GM19351 (cell line): ENCODE data around the gene FGF23.

Source experiments
- ATAC-seq: cut with Tn5 transposase; IDR thresholded peaks from one replicate; pipeline ENCODE4 v1.9.1; 2021; ENCODE audit warnings: mild to moderate bottlenecking, moderate library complexity; ENCODE audit not compliant: unreplicated experiment

Gene FGF23

GRCh38 chr12:4386801-4387200 is 7.3 kb upstream of the FGF23 start:
- ATAC-seq: no peak

DNA sequence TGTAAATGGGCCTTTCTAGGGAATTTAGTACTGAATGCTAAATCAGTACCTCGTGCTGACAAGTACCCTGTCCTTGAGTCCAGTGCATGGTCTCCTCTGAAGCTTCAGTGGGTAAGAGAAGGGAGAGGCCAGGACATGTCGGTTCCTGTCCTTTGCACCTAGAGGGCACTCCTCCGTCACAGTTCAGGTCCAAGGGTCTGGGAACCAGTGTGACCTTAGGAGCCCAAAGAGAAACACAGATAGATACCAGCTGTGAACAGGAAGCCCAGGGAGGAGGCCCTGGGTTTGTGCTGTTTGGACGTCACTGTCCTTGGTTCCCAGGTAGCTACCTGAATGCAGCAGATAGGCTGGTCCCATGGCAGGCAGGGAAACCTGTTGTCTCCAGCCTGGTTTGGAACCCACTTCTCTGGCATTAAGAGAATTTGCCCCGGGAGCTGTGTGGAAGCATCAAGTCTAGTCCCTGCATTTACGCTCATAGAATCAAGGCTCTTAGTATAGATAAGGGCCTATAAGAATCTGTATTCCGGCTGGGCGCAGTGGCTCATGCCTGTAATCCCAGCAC is 3.9 kb upstream of the FGF23 start:
- no peak for ATAC-seq

DNA sequence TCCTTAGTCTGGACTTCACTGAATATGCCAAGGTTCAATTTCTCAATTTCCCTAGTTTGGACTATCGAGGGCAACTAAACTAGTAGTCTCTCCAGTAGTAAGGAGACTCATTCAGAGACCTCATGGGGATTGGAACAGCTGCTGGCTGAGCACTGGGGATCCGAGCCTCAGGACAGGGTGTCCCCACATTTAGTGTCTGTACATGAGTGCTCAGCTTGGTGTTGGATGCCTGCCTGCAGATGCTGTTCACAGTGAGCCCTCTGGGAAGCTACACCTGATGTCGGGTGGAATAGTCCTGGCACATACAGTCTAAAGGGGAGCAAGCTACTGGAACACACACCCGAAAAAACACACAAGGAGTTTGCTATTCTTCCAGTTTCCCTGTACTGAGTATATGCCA is 820 bp upstream of the FGF23 start:
- ATAC-seq: no peak

- no peak for ATAC-seq
These were observed 740 bp downstream of the FGF23 start for GRCh38 chr12:4378772-4379171.

- ATAC-seq: no peak
These were observed 4.1 kb downstream of the FGF23 start for GRCh38 chr12:4375449-4375848.

- no peak for ATAC-seq
These were observed 6.9 kb downstream of the FGF23 start for GRCh38 chr12:4372653-4373052.

GRCh38 chr12:4370265-4370664 is 9.2 kb downstream of the FGF23 start:
- no peak for ATAC-seq

DNA sequence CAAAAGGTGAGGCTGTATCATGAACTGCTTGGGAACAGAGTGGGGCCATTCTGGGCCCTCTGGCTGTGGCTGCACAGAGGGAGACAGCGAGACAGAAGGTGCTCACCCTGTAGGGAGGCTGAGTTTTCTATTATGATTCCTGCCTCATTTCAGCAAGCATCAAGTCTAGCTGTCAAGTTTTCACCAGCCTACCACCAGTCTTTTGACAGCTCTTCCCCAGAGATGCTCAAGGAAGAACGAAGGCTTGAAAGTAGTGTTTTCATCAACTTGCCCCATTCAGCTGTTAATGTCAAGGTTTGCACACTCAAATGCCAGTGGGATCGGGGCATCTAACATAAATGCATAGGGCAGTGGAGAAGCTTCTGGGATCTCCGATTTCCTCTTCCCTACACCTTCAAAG is 10.0 kb downstream of the FGF23 start:
- ATAC-seq: no peak

DNA sequence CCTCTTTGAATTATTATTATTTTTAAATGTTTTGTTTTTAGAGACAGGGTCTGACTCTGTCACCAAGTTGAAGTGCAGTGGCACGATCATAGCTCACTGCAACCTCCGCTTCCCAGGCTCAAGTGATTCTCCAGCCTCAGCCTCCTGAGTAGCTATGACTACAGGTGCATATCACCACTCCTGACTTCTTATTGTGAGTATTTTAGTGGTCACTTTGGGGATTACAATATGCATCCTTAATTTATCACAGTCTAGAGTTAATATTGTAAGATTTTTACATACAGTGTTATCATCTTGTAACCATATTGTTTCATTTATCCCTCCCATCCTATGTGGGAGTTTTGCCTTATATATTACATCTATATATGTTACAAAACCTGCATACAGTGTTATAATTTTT is 13.4 kb downstream of the FGF23 start:
- ATAC-seq: no peak

- ATAC-seq: no peak
These were observed 23.5 kb downstream of the FGF23 start for GRCh38 chr12:4356041-4356327.

DNA sequence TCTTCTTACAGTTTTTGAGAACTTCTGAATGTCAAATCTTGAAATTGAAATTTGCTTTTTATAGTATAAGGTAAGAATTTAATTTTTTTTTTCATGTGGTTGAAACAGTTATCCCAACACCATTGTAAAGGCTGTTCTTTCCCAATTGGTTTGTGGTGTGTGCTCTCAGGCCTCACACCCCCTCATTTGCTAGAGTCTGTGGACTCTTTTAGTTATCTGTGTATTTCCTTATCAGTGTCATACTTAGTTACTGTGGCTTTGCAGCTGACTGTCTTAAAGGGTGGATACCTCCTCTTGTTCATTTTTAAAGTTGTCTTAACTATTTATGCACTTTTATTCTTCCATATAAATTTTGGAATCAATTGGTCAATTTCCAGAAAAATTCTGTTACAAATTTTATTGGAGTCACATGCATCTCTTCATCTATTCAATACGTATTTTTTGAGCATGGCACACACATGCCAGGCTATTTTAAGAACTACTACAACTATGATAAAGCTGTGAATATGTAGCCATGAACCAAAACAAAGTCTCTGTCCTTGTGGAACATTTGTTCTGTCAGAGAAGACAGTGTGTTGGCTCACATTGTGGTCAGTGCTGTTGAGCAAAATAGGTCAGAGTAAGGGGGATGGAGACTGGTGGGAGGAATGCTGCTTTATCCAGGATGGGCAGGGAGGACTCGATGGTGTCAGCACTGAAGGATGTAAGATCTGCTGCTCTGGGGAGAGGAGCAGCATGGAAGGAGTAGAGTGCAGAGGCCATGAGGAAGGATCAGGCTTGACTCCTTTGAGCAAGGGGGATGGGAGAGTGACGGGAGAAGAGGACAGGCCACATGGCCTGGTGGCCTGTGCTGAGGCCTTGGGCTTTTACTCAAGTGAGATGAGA is 24.1 kb downstream of the FGF23 start:
- no peak for ATAC-seq

DNA sequence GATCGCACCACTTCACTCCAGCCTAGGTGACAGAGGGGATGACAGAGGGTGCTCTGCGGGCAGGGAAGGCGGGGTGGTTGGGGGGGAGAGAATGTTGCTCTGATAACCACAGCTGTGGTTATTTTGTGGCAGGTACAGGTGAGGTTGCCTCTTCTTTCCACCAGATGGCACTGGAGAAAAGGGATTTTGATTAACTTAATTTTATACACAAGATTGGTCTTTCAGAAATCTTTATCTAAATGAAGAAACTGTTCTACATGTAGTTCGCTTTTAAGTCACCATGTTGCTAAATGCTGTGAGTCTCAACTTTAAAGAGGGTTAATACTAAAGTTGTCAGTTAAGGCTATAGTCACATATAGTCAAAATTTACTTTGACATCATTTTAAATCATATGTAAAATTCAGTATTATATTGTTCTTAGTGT is 25.7 kb downstream of the FGF23 start:
- no peak for ATAC-seq

- no peak for ATAC-seq
These were observed 32.6 kb downstream of the FGF23 start for GRCh38 chr12:4346931-4347330.

DNA sequence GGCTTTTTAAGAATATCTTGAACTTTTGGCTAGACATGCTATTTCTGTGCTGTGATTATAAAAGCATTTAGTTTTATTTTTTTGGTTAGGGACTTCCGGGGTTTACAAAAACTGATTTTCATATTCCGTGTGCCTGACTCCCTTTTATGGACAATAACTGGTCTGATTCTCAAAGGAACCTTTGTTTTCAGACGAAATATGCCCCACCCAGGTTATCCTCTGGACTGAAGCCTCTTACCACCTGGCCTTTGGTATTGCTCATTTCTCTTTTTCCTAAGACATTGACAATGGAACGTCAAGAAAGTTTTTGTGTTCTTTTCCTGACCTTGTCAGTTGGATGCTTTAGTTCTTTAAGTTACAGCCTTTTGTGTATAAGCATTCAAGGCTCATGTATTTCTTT is 47.7 kb downstream of the FGF23 start:
- no peak for ATAC-seq

DNA sequence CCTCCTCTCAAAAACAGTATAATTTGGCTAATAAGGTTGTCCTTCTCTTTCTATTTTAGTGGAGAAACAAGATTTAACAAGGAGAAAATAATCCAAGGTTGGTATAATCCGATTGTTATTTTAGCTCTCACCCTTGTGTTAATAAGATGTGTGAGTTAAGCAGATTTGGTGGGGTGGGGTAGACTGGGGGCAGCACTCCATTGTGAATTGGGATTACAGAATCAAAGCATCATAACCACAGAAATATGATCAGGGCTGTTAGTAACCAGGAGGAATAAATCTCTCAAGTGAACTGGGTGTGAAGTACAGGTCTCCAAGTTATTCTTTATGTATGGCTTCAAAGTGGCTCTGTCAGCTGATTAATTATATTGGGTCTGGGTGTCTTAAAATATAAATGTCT is 48.3 kb downstream of the FGF23 start:
- no peak for ATAC-seq

DNA sequence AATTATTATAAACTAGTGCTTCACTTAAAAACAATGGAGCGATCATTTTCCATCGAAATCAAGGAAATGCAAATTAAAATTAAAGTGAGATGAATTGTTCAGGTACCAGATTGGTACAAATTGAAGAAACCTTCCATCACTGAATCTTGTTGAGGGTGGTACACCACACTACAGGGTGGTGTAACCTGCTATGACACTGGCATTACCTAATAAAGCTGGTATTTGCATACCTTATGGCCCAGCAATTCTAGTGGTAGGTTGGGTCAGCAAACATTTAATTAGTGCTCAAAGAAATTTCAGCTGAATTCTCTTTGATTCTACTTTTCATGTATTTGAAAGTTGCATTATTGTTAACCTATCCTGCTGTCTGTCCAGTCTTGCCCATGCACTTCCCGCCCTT is 49.3 kb downstream of the FGF23 start:
- ATAC-seq: no peak

- no peak for ATAC-seq
These were observed 52.2 kb downstream of the FGF23 start for GRCh38 chr12:4327293-4327692.

DNA sequence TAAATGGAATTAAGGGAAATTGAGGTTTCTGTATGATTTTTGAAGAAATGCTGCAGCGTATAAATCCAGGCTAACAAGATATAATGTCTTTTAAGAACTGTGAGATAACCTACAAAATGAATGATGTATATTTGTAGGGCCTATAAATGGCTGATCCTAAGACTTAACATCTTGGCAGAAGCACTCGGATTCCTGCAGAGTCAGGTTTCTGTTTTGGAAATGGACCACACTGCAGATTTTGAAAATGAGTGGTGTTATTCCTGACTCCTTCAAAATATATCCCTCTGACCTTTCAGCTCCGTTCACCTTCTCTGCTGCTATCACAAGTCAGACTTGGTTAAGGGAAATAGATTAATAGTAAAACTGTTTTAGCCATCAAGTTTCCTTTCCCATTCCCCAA is 53.5 kb downstream of the FGF23 start:
- no peak for ATAC-seq

DNA sequence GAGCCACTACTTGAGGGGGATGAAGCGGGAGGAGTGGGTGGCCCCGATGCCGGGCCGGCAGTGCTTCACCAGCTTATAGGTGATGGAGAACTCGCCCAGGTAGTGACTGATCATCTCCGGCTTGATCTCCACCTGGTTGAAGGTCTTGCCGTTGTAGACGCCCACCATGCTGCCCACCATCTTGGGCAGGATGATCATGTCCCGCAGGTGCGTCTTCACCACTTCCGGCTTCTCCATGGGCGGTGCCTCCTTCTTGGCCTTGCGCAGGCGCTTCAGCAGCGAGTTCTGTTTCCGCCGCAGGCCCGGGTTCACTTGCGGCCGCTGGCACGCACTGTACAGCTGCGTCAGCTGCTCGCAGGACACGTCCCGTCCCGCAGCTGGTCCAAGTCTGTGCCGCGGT is 55.1 kb downstream of the FGF23 start:
- ATAC-seq: no peak

DNA sequence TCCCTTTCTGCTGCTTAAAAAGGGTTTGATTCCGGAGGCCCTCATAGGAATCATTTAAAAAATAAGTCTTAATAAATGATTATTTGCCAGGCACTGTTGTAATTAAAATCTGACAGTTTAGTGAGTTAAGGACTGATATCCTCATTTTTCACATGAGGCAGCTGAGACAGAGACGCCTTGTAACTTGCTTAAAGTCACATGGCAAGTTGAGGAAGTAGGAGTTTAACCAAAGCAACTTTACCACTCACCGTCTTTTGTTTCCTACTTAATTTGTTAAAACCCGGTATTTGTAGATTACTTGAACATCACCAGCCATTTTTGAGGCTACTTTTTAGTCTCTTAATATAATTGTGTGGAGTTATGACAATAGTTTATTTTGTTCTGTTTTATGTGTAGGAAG is 56.1 kb downstream of the FGF23 start:
- ATAC-seq: no peak

DNA sequence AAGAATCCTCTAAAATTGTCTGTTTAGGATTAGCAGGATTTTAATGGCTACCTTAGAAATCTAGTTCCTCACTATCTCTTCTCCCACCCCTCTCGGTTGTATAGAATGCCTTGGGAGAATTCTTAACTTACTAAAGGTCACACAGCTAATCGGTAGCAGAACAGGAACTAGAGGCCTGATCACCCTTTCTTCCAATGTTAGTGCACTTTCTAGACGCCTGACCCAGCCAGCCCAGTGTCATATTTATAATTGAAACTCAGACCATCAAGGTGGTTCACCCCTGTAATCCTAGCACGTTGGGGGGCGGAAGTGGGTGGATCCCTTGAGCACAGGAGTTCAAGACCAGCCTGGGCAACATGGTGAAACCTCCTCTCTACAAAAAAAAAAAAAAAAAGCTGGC is 56.8 kb downstream of the FGF23 start:
- ATAC-seq: no peak

GRCh38 chr12:4320853-4321701 is 58.4 kb downstream of the FGF23 start, which contains the start of gene TIGAR:
TSS of gene TIGAR (plus strand) at chr12:4321213. CDS start at chr12:4321272, 59 bp downstream.
- ATAC-seq: peak; percentile 94
